AG04450 (cell line): ENCODE measurements around the gene CCRL2. TPM values are rescaled to one million over a fixed set of nuclear protein-coding genes. Genes with fewer than 3 reads are reported as not detected.
"Not testable (repeated sequence)": the region's sequence is repeated elsewhere in the genome, so short reads cannot be mapped to it uniquely, and the experiment has no call there.

ENCODE experiments used
- CTCF ChIA-PET: fragments of 300-600, 350-600 bp; formaldehyde crosslinking; extraction: SDS; loops from one replicate; lab custom pipeline; 2022; ENCODE audit warnings: antibody characterized with exemption, inconsistent platforms; lab: Charles Lee
- POLR2A ChIA-PET: fragments of 350-600 bp; formaldehyde crosslinking; extraction: SDS; loops from one replicate; lab custom pipeline; 2021; ENCODE audit warnings: antibody characterized with exemption, inconsistent platforms; lab: Yijun Ruan, JAX
- DNase-seq: peaks from one replicate; pipeline ENCODE4 v3.0.0-alpha.2; 2011; ENCODE audit warnings: low read depth, low spot score
- H3K27ac ChIP-seq: one replicate; pipeline ENCODE4 v1.5.1; 2012; ENCODE audit warnings: low read depth, low read length, control low read depth
- H3K27me3 ChIP-seq: one replicate; pipeline ENCODE4 v1.6.0; 2012; ENCODE audit warnings: low read length; ENCODE audit not compliant: control insufficient read depth, insufficient read depth
- H3K4me3 ChIP-seq: 2 replicates; pipeline ENCODE4 v1.5.1; 2011; ENCODE audit warnings: mild to moderate bottlenecking, low read depth, low read length, control low read depth
- H3K9me3 ChIP-seq: 2 replicates; pipeline ENCODE4 v1.5.1; 2012; ENCODE audit warnings: low read length; ENCODE audit not compliant: control insufficient read depth, insufficient read depth
- CTCF ChIP-seq: IDR thresholded peaks from 2 replicates; pipeline ENCODE4 v1.5.1; 2011; ENCODE audit warnings: low read depth, low read length, control low read depth, inconsistent platforms
- polyA plus RNA-seq: library from polyadenylated mRNA; depleted of rRNA; stranded (reverse); fragments of >200 nt; gene quantifications from 2 replicates; pipeline ENCODE4 v1.2.3, GENCODE V29; 2011

The CCRL2 gene
- polyA plus RNA-seq, 1 experiment = 0.16 TPM

GRCh38 chr3:46383211-46383950 lies 23.7 kb upstream of the CCRL2 start:
- TF ChIP-seq CTCF = no peak
- peaks cover 3% of the 10 kb centered on the region; the same call in 1 of the 2 replicates for H3K9me3 ChIP-seq
- no peak overlapping the region for H3K4me3 ChIP-seq
- CTCF ChIA-PET = no interaction called here
- POLR2A ChIA-PET = no interaction called here
- DNase-seq = no peak
- H3K27ac ChIP-seq = no peak overlapping the region
- peaks cover 16% of the 10 kb centered on the region for H3K27me3 ChIP-seq

- no peak overlapping the region for H3K27ac ChIP-seq
- POLR2A ChIA-PET = no interaction called here
- peaks cover 3% of the 10 kb centered on the region; the same call in 1 of the 2 replicates for H3K9me3 ChIP-seq
- TF ChIP-seq CTCF = no peak
- no peak for DNase-seq
- CTCF ChIA-PET = no interaction called here
- peaks cover 18% of the 10 kb centered on the region for H3K27me3 ChIP-seq
- H3K4me3 ChIP-seq = no peak overlapping the region
These were observed 23.1 kb upstream of the CCRL2 start for GRCh38 chr3:46383951-46384330.

GRCh38 chr3:46386205-46386604 lies 20.9 kb upstream of the CCRL2 start:
- no peak overlapping the region for H3K4me3 ChIP-seq
- H3K27me3 ChIP-seq = peaks cover 20% of the 10 kb centered on the region
- TF ChIP-seq CTCF = no peak
- CTCF ChIA-PET = interaction anchor here (0.9 kb wide), 1 partner anchor 9 kb away, joined by 3 read pairs; no protein-coding TSS in a partner anchor
- H3K27ac ChIP-seq = no peak overlapping the region
- POLR2A ChIA-PET = no interaction called here
- H3K9me3 ChIP-seq = peaks cover 3% of the 10 kb centered on the region; the same call in 1 of the 2 replicates
- DNase-seq = no peak

GRCh38 chr3:46388847-46389246 lies 18.2 kb upstream of the CCRL2 start:
- H3K9me3 ChIP-seq, CTCF ChIA-PET, H3K27ac ChIP-seq, POLR2A ChIA-PET, H3K4me3 ChIP-seq, DNase-seq: not testable (repeated sequence)
- peaks cover 18% of the 10 kb centered on the region for H3K27me3 ChIP-seq

GRCh38 chr3:46389306-46389705 lies 17.8 kb upstream of the CCRL2 start:
- no peak overlapping the region for H3K4me3 ChIP-seq
- ChIA-PET CTCF (no interaction called here), POLR2A (no interaction called here)
- H3K27ac ChIP-seq = no peak overlapping the region
- TF ChIP-seq CTCF = no peak
- H3K27me3 ChIP-seq = peaks cover 14% of the 10 kb centered on the region
- H3K9me3 ChIP-seq = peaks cover 3% of the 10 kb centered on the region; the same call in 1 of the 2 replicates
- no peak for DNase-seq

GRCh38 chr3:46391526-46391925 lies 15.5 kb upstream of the CCRL2 start:
- H3K27me3 ChIP-seq, DNase-seq, H3K4me3 ChIP-seq, CTCF ChIA-PET, H3K9me3 ChIP-seq, H3K27ac ChIP-seq, POLR2A ChIA-PET: not testable (repeated sequence)
